ENCODE data around the gene MTMR3.

DNA sequence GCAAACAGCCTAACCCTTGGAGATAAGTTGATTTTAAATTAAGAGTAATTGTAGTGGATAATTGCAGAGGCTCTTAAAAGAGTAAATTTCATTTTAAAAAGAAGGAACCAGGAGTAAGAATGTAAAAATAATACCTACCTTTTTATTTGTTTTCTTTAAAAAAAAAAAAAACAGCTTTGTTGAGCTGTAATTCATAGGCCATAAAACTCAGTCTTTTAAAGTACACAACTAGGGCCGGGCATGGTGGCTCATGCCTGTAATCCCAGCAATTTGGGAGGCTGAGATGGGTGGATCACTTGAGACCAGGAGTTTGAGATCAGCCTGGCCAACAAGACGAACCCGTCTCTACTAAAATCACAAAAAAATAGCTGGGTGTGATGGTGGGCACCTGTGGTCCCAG lies 42.4 kb downstream of the MTMR3 start:
- TF ChIP-seq EZH2 (IDR thresholded peaks at IDR 0.05; ENCODE audit: insufficient read depth, poor library complexity, severe bottlenecking), result no peak
- no peak for TF ChIP-seq EZH2phosphoT487 (IDR thresholded peaks at IDR 0.05; ENCODE audit: insufficient read depth, low read depth)

All from GM23248 (cell line).